SK-N-SH treated with all-trans-retinoic acid at 6 μM for 48 hours (cell line): Measurements from ENCODE around the gene SLC12A5.

Source experiments
- ARNTL ChIP-seq: fragments of 450-650 bp; formaldehyde crosslinking; IDR thresholded peaks from 2 replicates; pipeline ENCODE4 v1.5.0; 2020; ENCODE audit warnings: low read depth, mild to moderate bottlenecking, moderate library complexity, borderline replicate concordance
- BACH2 ChIP-seq: fragments of 250-450 bp; sonication (Bioruptor Pico); IDR thresholded peaks from 2 replicates; pipeline ENCODE4 v1.9.0; 2021; ENCODE audit warnings: mild to moderate bottlenecking, borderline replicate concordance
- CSDC2 ChIP-seq: fragments of 250-450 bp; sonication (Bioruptor Pico); IDR thresholded peaks from 2 replicates; pipeline ENCODE4 v1.5.0; 2020; ENCODE audit warnings: mild to moderate bottlenecking, moderate library complexity
- GLIS3 ChIP-seq: fragments of 250-450 bp; sonication (Bioruptor Pico); IDR thresholded peaks from 2 replicates; pipeline ENCODE4 v1.5.0; 2020; ENCODE audit warnings: mild to moderate bottlenecking, moderate library complexity
- OSR1 ChIP-seq: fragments of 250-450 bp; sonication (Bioruptor Pico); IDR thresholded peaks from 2 replicates; pipeline ENCODE4 v1.8.0; 2022; ENCODE audit warnings: moderate library complexity, mild to moderate bottlenecking, inconsistent platforms
- RARB ChIP-seq: fragments of 250-450 bp; sonication (Bioruptor Pico); IDR thresholded peaks from 2 replicates; pipeline ENCODE4 v1.8.0; 2021; ENCODE audit warnings: mild to moderate bottlenecking, moderate library complexity
- SNAI2 ChIP-seq: fragments of 250-450 bp; sonication (Bioruptor Pico); IDR thresholded peaks from 2 replicates; pipeline ENCODE4 v1.5.0; 2020; ENCODE audit warnings: mild to moderate bottlenecking, moderate library complexity
- ZC3H10 ChIP-seq: fragments of 250-450 bp; sonication (Bioruptor Pico); IDR thresholded peaks from 2 replicates; pipeline ENCODE4 v1.5.1; 2021; ENCODE audit warnings: mild to moderate bottlenecking, moderate library complexity
- ZFP3 ChIP-seq: fragments of 250-450 bp; sonication (Bioruptor Pico); IDR thresholded peaks from 2 replicates; pipeline ENCODE4 v1.5.0; 2020; ENCODE audit warnings: mild to moderate bottlenecking, moderate library complexity
- TF ChIP-seq, protein P1 (sequence below): fragments of 250-450 bp; sonication (Bioruptor Pico); IDR thresholded peaks from 2 replicates; pipeline ENCODE4 v1.8.0; 2020; ENCODE audit warnings: mild to moderate bottlenecking, moderate library complexity, borderline replicate concordance
- TF ChIP-seq, protein P2 (sequence below): fragments of 250-450 bp; sonication (Bioruptor Pico); IDR thresholded peaks from 2 replicates; pipeline ENCODE4 v1.5.1; 2020; ENCODE audit warnings: low read depth, mild to moderate bottlenecking, moderate library complexity
- TF ChIP-seq, protein P3 (sequence below): fragments of 250-450 bp; sonication (Bioruptor Pico); IDR thresholded peaks from 2 replicates; pipeline ENCODE4 v1.8.0; 2021; ENCODE audit warnings: low read depth, mild to moderate bottlenecking, moderate library complexity, borderline replicate concordance

DNA sequence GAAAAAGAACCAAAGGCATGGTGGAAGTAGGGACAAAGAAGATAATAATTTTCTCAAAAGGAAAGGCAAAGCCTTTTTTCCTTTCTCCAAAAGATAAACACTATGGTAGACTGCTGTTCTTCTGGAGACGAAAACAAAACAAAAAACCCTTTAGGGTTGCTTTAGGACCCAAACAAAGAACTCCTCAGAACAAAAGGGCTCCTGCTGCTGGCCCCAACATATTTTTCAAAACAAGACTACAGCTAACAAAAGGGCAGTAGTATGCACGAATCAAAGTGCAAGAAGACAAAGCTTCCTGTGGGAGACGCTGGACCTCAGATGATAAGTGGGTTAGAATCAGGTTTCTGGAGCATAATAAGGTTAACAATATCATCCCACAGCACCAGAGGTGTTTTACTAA, 45.0 kb downstream of the SLC12A5 start:
- TF ChIP-seq GLIS3 (CRISPR knock-in tag) (no peak), SNAI2 (no peak), ZC3H10 (CRISPR knock-in tag) (no peak), RARB (CRISPR knock-in tag) (no peak), ARNTL (no peak), ZFP3 (no peak), BACH2 (no peak), CSDC2 (CRISPR knock-in tag) (no peak), OSR1 (no peak)
- TF ChIP-seq, protein P1, sequence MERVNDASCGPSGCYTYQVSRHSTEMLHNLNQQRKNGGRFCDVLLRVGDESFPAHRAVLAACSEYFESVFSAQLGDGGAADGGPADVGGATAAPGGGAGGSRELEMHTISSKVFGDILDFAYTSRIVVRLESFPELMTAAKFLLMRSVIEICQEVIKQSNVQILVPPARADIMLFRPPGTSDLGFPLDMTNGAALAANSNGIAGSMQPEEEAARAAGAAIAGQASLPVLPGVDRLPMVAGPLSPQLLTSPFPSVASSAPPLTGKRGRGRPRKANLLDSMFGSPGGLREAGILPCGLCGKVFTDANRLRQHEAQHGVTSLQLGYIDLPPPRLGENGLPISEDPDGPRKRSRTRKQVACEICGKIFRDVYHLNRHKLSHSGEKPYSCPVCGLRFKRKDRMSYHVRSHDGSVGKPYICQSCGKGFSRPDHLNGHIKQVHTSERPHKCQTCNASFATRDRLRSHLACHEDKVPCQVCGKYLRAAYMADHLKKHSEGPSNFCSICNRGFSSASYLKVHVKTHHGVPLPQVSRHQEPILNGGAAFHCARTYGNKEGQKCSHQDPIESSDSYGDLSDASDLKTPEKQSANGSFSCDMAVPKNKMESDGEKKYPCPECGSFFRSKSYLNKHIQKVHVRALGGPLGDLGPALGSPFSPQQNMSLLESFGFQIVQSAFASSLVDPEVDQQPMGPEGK (CRISPR knock-in tag): no peak
- TF ChIP-seq, protein P2, sequence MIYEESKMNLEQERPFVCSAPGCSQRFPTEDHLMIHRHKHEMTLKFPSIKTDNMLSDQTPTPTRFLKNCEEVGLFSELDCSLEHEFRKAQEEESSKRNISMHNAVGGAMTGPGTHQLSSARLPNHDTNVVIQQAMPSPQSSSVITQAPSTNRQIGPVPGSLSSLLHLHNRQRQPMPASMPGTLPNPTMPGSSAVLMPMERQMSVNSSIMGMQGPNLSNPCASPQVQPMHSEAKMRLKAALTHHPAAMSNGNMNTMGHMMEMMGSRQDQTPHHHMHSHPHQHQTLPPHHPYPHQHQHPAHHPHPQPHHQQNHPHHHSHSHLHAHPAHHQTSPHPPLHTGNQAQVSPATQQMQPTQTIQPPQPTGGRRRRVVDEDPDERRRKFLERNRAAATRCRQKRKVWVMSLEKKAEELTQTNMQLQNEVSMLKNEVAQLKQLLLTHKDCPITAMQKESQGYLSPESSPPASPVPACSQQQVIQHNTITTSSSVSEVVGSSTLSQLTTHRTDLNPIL (CRISPR knock-in tag): no peak
- TF ChIP-seq, protein P3, sequence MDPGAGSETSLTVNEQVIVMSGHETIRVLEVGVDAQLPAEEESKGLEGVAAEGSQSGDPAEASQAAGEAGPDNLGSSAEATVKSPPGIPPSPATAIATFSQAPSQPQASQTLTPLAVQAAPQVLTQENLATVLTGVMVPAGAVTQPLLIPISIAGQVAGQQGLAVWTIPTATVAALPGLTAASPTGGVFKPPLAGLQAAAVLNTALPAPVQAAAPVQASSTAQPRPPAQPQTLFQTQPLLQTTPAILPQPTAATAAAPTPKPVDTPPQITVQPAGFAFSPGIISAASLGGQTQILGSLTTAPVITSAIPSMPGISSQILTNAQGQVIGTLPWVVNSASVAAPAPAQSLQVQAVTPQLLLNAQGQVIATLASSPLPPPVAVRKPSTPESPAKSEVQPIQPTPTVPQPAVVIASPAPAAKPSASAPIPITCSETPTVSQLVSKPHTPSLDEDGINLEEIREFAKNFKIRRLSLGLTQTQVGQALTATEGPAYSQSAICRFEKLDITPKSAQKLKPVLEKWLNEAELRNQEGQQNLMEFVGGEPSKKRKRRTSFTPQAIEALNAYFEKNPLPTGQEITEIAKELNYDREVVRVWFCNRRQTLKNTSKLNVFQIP (CRISPR knock-in tag): no peak
